Right lobe of liver (tissue), 4 donors: ENCODE results near the gene EIF4E.

Experiments
- POLR2A ChIP-seq: fragments of 450-650 bp; IDR thresholded peaks from one replicate; pipeline ENCODE4 v1.6.1; 2017; ENCODE audit warnings: antibody characterized with exemption, mild to moderate bottlenecking
- TF ChIP-seq, protein P1 (sequence below), 4 donors: fragments of 200-600 bp in 3 of 4; fragments of 450-650 bp in 1 of 4; IDR thresholded peaks; one replicate each; pipeline versions ENCODE4 v1.5.1 to v1.8.0; 2016 to 2022; ENCODE audit warnings: antibody characterized with exemption in 4 of 4, mild to moderate bottlenecking in 2 of 4
- donor health status: DM: no; HTN: no; CAD: no.
- donor health status: DM: no; HTN: no; CAD: no.
- donor health status: DM: no; HTN: yes; CAD: no.

DNA sequence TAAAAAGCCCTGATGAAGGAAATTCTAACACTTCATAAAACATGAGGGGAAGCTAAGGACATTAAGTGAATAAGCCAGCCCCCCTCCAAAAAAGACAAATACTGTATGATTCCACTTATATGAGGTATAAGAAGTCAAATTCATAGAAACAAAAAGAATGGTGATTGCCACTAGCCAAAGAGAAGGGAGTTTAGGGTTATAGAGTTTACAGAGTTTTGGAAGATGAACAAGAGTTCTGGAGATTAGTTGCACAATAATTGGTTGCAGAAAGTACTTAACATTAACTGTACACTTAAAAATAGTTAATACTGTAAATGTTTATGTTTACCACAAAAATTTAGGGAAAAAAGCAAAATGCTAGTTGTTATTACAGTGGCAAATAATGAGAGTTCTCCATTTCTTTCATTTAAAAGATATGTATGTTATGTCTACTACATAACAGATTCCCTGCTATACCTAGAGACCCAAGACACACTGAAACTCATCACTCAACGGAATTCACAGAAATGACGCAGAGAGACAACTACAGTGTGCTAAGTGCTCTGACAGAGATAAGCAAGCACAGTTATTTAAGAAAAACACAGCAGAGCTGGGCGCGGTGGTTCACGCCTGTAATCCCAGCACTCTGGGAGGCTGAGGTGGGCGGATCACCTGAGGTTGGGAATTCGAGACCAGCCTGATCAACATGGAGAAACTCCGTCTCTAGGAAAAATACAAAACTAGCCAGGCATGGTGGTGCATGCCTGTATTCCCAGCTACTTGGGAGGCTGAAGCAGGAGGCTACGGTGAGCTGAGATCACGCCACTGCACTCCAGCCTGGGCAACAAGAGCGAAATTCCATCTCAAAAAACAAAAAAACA lies 37.2 kb downstream of the EIF4E start:
- TF ChIP-seq, protein P1, sequence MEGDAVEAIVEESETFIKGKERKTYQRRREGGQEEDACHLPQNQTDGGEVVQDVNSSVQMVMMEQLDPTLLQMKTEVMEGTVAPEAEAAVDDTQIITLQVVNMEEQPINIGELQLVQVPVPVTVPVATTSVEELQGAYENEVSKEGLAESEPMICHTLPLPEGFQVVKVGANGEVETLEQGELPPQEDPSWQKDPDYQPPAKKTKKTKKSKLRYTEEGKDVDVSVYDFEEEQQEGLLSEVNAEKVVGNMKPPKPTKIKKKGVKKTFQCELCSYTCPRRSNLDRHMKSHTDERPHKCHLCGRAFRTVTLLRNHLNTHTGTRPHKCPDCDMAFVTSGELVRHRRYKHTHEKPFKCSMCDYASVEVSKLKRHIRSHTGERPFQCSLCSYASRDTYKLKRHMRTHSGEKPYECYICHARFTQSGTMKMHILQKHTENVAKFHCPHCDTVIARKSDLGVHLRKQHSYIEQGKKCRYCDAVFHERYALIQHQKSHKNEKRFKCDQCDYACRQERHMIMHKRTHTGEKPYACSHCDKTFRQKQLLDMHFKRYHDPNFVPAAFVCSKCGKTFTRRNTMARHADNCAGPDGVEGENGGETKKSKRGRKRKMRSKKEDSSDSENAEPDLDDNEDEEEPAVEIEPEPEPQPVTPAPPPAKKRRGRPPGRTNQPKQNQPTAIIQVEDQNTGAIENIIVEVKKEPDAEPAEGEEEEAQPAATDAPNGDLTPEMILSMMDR (IDR thresholded peaks at IDR 0.05) = no peak
- no peak for TF ChIP-seq POLR2A
